AG08396 (cell line): ENCODE data around the gene RPS6KA5.
A peak's percentile ranks its signal among the peaks of the same experiment; 100 is the strongest.

Source experiments
- DNase-seq: peaks from one replicate; pipeline ENCODE4 v3.0.0; 2012; ENCODE audit warnings: low spot score, mixed read lengths

RPS6KA5 gene

DNA sequence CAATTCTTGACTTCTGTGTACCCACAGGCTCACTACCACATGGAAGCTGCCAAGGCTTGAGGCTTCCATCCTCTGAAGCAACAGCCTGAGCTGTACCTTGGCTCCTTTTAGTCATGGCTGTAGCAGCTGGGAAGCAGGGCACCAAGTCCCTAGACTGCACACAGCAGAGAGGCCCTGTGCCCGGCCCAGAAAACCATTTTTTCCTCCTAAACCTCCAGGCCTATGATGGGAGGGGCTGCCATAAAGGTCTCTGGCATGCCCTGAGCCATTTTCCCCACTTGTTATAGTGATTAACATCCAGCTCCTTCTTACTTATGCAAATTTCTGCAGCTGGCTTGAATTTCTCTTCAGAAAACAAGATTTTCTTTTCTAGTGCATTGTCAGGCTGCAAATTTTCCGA lies 121.8 kb downstream of the RPS6KA5 start:
- no peak for DNase-seq

DNA sequence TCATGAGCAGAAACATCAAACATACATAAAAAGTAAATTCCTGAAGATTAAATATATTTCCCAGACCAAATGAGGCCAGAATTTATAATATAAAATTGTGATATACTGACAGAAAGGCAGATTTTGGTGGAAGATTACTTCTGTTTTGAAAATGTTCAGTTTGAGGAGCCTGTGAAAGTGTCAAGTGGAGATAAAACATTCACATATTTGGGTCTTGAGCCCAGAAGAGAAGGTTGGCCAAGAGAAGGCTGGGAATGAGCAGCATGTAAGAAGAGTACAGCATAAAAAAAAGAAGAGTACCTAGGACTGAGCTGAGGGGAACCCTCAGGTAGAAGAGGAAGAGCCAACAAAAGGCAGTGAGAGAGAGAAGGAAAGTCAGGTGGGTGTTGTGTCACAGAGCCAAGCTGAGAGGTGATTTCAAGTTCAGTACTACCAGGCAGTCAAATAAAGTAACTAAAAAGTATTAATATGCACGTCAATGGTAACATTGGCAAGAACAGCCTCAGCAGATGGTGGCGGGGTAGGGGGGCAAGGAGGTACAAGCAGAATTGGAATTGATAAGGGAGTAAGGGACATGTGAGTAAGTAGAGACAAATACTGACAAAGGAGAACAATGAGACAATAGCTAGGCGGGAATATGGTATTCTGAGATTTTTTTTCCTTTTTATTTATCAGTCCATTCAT lies 123.5 kb downstream of the RPS6KA5 start:
- DNase-seq, result no peak

DNA sequence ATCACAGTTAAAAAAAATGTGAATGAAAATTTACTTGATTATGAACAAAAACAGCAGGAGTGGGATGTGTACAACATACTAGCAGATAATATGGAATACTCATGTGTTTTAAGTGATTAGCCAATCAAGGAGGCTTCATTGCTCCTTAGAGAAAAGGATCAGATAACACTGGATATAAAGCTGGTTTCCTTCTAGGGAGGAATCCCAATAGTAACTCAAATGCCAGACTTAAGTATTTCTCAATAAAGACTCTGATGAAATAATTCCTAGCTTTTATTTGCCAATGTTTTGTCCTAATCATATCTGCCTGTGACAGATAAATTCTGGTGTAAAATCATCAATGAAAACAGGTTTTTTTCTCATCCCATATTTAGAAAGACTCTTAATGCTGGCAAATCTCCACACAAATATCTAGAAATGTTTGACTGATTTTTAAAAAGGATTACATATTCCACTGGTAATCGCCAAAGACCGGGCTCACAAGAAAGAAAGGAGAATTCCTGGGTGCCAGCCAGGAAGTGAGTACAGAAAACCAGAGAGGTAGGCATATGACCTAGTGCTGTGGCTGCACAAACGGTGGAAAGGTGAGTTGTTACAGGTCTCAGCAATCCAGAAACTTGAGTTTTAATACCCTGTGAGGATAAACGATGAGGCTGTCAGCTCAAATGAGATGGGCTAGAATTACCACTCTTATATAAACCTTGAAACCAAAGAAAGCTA lies 135.7 kb downstream of the RPS6KA5 start:
- DNase-seq, result no peak

DNA sequence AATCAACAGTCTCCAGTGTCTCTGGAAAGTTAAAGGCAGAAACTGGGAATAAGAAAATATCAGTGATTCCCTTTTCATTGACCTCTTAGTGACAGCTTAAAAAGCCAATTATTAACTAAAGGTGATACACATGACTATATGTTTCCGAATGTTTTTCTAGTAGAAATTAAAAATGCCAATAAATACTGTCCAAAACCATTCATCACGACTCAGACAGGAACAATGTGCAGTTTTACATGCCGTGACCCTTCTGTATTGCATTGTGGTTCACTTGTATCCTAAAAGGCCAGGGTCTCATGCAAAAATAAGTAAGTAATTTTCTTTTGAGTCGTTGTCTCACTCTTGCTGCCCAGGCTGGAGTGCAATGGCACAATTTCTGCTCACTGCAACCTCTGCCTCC lies 138.3 kb downstream of the RPS6KA5 start:
- DNase-seq, result no peak

DNA sequence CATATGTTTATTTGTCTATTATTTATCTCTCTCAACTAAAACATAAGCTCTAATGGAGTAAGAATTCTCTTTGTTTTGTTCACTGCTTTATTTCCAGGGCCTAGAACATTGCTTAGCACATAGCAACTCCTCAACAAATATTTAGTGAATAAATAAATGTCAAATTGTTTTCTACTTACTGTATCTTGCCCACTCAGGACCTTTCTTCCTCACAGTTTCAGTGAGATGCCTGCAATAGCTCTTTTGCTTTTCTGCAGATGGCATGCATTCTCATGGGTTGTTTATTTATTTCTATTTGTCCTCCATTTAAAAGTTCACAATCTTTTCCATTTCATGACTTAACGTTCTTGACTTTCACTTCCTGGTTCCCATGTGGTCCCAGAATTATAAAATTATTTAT lies 149.3 kb downstream of the RPS6KA5 start:
- DNase-seq, result peak; percentile 7

DNA sequence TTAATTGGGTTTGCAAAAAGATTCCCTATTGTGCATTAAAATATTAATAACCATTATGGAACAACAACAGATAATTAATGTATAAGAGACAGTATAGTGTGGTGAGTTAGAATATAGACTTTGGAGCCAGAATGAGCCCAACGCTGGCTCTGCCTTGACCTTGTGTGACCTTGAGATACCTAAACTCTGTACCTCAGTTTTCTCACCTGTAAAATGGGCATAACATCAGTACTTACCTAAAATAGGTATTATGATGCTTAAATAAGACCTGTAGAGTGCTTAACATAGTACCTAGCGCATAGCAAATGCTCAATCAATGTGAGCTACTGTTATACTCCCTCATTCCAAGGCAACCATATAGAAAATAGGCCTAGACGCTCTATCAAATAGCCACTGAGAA lies 153.3 kb downstream of the RPS6KA5 start:
- no peak for DNase-seq

DNA sequence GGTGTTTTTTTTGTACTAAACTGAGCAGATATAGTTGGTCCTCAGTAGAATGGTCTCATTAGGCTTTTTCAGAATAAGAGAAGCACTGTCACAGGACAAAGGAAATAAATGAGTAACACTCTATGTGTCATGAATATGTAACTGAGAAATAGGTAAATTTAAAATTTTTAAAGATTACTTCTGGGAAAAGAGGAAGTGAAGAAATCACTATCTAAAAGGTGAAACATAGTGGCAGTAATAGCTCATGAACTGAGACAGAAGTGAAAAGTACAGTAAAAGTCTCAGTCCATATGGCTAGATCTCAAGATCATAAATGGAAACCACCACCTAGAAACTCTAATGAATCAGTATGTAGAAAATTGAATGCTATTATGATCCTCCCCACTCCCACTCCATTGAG lies 154.9 kb downstream of the RPS6KA5 start:
- no peak for DNase-seq

DNA sequence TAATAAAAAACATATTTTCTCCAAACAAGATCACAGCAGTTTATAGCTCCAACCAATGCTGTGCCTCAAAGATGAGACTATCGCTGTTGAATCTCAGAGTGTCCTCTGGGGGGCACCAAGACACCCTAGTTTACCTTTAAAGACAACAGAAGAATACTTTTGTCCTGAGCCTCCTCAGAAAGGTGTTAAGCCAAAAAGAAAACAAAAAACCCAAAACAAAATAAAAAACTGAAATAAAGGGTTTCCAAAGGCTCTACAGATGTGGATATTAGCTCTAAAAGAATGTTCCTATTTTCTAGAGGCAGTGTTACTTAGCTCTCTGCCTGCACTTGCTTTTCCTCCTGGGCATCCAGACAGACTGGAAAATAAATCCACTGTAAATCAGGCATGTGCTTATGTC lies 157.3 kb downstream of the RPS6KA5 start:
- peak; percentile 56 for DNase-seq

DNA sequence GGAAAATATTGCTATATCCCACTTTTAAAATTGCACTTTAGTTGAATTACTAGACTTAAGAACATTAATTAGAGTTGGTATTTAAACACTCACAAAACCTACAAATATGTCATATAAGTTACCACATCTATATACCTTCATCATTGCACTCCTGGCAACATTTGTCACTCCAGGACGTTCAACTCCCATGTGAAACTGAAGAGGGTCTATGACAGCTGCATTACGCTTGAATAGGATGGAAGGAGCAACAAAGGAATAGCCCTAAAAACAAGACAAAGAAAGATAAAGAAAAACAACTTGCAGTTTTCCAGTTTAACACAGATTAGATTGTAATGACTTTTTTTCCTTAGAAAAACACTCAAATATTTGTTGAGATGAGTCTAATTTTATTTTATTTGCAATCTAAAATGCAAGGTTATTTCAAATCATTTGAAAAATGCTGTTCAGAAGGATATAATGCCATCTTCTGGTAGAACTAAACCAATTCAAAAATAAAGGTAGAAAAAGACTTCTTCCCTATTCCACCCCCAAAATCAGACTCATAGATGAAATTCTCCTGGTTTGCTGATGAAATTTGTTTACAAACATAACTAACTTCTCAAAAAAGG lies 159.9 kb downstream of the RPS6KA5 start:
- no peak for DNase-seq

DNA sequence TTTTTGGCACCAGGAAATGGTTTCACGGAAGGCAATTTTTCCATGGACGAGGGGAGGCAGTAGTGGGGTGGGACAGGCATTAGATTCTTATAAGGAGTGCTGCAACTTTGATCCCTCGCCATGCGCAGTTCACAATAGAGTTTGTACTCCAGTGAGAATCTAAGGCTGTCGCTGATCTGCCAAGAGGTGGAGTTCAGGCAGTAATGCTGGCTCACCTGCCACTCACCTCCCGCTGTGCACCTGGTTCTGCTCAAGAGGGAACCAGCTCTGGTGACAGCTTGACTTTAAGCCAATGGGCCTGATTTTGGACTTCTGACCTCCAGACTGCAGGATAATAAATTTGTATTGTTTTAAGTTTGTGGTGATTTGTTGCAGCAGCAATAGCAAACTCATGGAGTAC lies 163.4 kb downstream of the RPS6KA5 start:
- no peak for DNase-seq

DNA sequence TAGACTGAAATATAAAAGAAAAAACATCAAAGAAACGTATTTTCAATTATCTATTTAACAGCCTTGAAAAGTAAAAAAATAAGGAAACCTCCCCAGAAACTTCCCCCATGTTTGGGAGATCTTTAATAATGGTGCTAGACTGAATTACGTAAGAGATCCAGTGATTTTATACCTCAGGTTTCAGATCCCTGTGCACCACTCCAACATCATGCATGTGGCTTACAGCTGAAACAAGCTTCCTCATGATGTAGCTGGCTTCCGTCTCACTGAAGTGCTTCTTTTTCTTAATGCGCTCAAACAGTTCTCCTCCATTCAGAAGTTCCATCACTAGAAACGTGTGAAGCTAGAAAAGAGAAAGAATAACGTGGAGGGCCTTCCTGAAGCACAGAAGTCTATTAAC lies 166.2 kb downstream of the RPS6KA5 start:
- DNase-seq, result no peak

DNA sequence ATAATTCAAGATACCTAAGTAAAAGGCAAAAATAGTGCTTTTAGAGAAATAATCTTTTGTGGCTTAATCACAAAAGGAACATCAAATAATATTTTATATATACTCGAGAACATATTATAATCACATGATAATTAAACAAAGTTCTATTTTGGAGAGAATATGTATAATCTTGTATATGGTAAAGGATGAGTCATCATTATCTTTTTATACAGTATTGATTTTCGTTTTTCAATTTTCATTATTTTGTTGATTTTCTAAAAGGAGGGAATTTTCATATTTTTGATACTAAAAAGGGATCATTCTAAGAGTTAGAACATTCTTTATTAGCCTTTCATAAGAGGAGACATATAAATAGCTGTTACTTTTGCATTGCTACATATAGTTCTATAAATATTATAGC lies 166.9 kb downstream of the RPS6KA5 start:
- no peak for DNase-seq

DNA sequence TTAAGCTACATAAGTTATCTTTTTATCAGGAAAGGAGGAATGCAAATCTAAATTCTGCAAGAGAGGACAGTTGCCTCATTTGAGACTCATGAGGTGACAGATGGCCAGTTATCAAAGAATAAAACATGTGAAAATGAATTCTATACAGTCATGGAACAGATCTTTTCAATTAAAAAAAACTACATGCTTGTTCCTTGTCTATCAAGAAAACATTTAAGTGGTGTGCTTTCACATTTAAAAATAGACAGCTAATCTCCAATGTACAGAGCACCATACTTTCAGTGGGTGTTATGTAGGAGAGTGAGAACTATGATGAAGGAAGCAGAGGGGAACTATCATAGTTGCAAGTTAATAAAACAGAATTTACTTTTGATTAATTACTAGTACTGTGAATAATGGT lies 167.5 kb downstream of the RPS6KA5 start:
- DNase-seq, result no peak

DNA sequence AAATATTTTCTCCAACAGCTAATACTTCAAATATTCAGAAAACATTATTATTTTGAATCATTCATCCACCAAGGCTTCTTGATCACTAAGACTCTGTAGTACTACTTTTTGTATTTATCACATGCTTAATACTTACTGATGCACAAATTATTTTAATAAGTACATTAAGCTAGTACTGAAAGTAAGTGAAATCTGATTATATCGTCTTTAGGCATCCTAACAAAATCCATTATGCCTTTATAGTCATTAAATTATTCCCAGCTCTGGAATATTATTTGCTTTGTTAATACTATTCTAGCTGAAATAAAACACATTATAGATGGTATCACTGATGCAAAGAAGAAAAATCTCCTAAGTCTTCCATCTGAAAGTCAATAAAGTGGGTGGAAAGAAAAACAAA lies 169.1 kb downstream of the RPS6KA5 start:
- DNase-seq, result no peak

DNA sequence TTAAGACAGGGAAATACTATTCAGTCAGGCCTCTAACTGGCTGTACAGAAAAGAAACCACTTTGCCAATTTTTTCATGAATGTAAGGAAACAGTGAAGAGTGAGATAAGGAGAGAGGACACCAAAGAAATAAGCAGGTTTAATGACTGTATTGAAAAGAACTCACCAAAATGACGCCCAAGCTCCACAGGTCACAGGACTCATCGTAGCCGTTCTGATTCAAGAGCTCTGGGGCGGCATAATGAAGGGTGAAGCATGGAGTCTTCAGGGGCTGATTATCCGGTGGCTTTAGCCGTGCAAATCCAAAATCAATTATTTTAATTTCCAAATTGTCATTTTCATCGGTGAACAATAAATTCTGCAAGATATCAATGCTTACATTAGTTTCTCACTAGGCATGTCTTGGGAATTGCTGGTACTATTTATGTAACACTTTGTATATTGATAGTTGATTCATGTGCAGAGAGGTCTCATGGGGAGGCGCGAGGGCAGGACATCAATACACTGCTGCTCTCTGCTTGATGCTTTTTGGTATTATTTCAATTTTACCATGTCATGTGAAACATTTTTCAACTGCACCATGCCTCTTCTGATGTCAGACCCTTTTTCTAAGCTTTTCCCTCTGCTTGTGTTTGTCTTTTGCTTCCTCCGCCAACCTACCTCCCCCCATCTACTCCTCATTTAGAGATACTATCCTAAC lies 170.0 kb downstream of the RPS6KA5 start:
- no peak for DNase-seq

DNA sequence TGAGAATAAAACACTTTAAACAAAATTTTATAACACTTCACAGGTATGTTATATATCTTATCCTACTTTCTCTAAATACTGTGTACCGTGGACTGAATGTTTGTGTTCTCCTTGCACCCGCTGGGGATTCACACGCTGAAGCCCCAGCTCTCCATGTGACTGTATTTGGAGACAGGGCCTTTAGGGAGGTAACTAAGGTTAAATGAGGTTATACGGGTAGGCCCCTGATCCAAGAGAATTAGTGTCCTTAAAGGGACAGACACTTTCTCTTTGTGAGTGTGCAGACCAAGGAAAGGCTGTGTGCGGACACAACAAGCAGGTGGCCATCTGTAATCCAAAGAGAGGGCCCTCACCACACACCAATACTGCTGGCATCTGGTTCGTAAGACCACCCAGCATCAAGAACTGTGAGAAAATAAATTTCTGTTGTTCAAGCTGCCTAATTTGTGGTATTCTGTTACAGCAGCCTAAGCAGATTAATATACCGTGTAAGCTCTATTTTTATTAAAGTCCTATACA lies 174.1 kb downstream of the RPS6KA5 start:
- DNase-seq, result no peak

DNA sequence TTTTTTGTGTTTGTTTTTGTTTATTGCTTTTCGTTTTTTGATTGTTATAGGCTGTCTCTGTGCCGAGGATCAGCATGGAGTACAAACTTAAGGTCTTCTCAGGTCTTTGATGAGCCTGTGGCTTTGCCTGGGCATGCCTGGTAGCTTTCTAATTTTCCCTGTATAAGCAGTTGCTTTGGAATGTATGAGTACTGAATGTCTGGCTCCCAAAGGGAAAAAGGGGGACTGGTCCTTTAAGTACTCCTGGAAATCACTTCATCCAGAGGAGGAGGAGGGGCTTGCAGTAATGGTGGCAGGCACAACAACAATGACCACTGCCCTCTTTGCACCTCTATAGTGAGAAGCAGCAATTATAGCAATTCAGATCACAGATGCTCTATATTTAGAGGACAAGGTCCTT lies 176.7 kb downstream of the RPS6KA5 start:
- DNase-seq, result peak; percentile 7

DNA sequence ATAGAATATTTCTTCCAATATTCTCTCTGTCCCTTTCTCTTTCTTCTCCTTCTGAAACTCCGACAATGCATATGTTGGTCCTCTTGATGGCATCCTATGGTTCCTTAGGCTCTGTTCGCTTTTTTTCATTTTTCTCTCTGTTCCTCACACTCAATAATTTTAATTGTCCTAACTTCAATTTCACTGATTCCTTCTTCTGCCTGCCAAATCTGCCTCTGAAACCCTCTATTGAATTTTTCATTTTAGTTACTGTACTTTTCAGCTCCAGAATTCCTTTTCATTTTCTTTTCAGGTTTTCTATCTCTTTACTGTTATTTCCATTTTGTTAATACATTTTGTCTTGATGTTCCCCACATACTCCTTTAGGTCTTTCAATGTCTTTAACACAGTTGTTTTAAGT lies 177.2 kb downstream of the RPS6KA5 start:
- DNase-seq, result no peak

DNA sequence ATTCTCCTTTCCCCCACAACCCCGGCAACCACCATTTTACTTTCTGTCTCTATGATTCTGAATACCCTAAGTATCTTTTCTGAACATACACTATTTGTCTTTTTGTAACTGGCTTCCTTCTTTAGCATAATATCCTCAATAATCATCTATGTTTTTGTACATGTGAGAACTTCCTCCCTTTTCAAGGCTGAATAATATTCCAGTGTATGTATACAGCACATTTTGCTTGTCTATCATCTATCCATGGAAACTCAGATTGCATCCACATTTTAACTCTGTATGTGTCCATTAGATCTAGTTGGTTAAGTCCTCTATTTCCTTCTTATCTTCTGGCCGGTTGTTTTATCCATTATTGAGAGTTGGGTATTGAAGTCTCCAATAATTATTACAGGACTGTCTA lies 180.2 kb downstream of the RPS6KA5 start:
- no peak for DNase-seq

DNA sequence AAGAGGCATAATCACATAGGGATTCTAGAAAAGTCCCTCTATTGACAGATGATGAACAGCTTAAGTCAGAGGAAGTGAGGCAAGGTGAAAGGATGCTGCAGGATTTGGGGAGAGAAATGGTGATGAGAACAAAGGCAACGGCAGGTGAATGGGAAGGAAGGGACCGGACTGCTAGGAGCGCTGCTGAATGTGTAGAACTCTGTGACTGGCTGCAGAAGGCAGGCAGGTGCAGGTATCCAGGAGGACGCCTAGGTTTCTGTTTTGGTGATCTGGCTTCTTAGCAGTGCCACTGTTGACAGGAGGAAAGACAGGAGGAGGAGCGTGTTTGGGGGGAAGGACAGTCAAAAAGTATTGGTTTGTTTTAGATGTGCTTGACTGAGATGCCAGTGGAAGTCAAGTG lies 185.8 kb downstream of the RPS6KA5 start:
- no peak for DNase-seq

DNA sequence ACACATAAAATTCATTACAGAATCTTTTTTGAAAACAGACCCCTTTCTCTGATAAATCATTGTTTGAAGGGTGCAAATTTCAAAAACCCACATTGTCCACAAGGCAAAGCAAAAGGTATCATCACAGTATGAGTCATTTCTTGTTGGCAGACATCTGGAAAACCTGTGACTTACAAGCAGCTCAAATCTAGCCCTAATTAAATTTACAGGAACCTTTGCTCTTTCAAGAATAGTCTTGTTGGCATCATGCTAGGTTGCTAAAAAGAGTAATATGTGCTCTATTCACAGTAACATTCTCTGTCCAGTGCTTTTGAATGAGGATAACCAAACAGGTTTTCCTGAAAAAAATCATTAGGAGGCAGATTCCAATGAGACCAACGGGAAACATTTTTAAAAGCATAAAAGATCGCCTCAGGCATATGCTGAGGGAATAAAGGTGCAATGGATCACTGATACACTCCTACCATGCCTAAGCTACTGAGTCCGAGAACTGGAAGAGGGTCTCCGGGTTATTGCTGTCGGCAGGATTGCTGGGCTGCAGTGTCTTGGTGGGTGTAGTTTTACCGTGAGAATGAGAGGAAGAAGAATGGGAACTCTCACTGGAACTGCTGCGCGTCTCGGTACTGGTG lies 188.7 kb downstream of the RPS6KA5 start:
- DNase-seq, result no peak

DNA sequence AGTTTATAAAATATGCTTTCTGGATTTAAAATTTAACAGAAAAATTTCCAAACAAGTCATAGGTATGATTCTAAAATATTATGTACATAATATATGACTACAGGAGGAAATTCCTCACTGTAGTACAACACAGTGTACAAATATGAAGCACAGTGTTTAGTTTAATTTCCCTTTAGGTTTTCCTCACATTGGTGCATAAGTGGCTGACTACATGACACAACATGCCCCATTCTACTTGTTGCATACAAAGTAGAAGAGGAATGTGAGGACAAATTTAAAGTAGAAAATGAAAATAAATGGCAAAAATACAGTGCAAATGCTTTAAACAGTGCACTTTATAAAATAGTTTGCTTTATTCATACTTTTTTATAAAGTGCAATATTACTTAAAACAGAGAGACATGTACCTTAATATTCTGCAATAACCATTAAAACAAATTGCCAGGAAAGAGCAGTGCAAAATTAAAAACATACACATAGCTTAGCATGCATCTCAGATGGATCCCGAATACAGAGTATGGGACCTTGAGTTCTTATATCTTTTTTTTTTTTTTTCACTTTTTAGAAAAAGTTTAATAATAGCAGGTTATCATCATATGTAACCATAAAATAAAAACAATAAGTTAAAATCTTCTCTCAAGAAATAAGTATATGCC lies 189.4 kb downstream of the RPS6KA5 start:
- DNase-seq, result no peak
